Activated T-cell treated with anti-CD3 and anti-CD28 coated beads, Interleukin-2, amount 50 U/mL, for 1 hour (primary cell): Measurements from ENCODE around the gene MAML2.
"Not testable (repeated sequence)": the region's sequence is repeated elsewhere in the genome, so short reads cannot be mapped to it uniquely, and the experiment has no call there.

Source experiments
- DNase-seq: peaks from one replicate; pipeline ENCODE4 v3.0.0-alpha.2; 2020

The MAML2 gene

DNA sequence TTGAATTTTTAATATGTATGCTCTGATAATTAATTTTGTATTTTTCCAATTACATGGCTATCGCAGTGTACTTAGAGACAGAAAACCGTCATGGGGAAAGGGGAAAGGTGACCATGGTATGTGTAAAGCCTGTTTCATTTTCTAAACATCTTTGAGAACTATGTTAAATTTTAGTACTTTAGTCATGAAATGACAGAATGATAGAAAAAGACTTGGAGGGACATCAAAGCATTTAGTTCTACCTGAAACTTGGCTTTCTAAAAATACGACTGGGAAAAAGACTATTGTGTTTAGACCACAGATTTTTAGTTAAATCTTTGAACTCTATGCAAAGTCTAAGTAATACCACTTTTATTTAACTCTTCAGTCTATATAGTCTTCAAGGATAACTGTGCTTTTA, 54.1 kb downstream of the MAML2 start:
- no peak for DNase-seq

DNA sequence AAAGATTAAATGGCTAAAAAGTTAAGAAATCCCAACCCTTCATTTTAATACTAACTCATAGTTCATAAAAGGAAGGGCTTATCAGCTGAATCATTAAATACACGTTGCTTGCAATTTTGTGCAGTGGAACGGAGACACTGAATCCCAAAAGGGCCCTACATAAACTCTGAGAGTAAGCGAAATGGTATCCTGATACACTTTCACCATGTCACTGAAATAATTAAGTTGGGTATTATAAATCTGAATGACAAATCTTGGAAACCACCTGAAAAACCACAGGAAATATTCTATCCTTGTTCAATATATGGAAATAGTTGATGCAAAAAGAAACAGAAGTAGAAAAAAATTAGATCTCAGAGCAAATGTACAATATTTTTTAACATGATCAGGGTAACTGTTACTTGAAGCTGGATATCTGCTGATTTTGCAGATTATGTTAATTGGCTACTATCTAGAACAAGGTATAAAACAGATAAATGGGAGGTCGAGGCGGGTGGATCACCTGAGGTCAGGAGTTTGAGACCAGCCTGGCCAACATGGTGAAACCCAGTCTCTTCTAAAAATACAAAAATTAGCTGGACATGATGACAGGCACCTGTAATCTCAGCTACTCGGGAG, 55.1 kb downstream of the MAML2 start:
- no peak for DNase-seq

DNA sequence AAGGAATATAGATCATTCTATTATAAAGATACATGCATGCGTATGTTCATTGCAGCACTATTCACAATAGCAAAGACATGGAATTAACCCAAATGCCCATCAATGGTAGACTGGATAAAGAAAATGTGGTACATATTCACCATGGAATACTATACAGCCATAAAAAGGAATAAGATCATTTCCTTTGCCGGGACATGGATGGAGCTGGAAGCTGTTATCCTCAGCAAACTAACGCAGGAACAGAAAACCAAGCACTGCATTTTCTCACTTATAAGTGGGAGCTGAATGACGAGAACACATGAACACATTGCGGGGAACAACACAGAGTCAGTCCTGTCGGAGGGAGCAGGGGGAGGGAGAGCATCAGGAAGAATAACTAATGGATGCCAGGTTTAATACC, 57.0 kb downstream of the MAML2 start:
- DNase-seq: not testable (repeated sequence)

DNA sequence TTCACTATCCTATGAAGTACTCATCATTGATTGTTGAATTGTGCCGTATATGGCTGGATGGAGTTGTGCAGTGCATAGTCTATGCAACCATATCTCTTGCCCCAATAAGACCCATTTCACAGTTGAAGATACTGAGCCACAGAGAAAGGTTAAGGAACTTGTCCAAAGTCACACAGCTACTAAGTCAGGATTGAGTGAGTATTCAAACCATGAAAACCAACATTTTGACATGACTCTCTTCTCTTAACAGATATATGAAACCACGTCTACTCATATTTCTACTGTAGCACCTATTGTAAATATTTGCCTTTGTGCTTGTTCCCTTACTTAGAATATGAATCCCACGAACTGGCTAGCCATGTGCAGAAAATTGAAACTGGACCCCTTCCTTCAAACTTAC, 58.1 kb downstream of the MAML2 start:
- DNase-seq: no peak

DNA sequence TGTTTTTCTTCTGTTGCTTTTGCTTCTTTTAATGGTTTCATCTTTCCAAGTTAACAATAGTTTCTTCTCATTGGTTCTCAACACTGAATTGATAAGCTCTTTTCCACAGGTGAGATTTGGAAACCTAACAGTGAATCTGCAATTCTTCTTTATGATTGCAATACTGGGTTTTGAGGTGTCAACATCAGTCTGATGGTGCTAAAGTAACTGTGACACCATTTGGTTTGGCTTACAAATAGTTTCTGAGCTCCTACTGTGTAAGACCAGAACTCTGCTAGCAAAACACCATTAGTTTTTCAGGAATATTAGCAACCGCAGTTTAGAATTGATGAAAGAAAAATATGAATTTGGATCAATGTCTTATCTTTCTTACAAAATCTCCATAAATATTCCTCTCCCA, 58.6 kb downstream of the MAML2 start:
- no peak for DNase-seq

DNA sequence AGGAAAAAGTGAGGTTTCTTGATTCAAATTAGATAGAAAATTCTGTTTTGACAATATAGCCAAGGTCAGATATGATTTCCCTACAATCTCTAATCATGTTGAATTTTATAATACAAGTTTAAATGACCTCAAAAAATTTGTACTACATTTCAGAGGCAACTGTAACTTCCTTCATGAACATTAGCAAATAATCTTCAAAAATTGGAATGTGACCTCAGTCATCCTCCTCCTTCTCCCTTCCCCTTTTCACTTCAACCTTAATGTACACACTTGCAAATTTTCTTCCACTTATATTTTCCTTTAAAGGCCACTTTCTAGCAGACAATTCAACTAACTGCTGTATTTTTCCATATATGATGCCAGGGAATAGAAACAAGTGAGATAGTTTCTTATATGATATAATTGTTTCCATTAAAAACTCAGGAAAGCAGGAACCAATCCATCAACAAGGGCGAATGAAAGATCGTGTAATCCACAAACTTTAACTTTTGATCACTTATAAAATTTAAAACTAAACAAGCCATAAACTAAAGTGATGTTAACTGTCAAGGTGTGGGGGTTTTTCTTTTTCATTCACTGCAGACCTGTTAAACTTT, 60.3 kb downstream of the MAML2 start:
- no peak for DNase-seq

DNA sequence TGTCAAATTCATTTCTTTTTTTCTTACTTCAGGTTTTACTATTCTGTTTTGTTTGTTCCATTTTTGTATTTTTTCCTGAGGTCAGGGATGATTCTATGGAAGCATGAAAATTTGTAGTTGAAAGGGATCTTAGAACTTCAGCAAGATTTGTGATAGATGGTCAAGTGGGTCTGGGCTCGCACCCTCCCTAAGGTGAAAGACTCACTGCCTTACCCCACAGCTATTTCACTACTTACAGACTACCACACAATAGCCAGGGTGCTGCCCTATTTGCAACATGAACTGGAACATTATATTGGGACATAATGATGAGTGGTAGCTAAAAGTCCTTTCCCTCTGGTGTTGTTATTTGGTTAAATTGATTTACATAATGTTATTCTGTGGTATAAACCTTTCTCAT, 62.6 kb downstream of the MAML2 start:
- no peak for DNase-seq

DNA sequence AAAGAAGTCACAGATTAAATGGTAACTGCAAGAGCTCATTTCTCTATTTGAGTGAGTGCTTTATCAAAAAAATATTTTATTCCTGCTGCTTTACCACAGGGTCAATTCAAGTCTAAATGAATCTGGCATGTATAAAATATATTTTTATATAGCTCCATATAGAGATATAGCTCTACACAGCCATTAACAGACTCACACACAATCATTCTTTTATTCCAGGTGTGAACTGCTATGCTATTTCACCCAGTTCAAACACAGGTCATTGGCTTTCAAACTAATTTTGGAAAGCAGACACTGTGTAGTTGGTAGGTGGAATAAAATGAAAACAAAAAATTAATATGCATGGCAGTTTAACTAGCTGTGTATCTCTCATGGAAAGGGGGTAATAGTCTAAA, 63.1 kb downstream of the MAML2 start:
- DNase-seq: no peak

DNA sequence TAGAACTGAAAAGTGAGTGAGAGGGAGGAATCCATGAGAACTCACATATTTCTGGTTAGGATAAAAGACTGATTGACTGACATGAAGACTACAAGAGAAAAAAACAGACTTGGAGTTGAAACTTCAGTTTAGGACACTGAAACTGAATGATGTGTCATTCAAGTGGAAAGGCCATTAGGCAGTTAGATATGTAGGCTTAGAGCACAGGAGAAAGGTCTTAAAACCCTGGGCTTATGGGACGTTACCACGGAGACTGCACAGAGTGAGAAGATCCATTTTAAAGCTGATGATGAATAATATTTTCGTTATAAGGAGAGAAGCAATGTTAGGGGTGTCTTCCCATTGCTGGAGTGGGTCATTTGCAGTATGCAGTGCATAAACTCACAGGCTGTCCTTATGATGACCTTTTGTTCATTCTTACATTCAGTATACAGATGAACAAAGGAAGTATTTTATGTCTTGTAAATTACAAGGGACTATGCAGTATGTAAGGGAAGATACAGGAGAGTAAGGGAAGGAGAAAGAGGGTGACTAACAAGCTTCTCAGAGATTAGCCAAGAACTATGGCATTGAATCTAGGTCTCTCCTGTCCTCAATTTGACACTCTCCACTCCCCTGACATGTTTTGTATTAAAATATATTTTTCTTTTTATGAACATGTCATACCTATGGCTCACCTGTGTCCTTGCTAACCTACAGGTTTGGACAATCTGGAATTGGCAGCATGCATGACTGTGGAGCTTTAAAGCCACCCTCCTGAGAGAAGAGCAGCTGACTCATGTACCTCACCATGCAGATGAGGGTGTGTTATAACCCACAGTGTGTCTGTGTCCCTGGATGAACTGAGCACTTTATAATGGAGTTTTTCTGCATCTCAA, 63.7 kb downstream of the MAML2 start:
- no peak for DNase-seq

DNA sequence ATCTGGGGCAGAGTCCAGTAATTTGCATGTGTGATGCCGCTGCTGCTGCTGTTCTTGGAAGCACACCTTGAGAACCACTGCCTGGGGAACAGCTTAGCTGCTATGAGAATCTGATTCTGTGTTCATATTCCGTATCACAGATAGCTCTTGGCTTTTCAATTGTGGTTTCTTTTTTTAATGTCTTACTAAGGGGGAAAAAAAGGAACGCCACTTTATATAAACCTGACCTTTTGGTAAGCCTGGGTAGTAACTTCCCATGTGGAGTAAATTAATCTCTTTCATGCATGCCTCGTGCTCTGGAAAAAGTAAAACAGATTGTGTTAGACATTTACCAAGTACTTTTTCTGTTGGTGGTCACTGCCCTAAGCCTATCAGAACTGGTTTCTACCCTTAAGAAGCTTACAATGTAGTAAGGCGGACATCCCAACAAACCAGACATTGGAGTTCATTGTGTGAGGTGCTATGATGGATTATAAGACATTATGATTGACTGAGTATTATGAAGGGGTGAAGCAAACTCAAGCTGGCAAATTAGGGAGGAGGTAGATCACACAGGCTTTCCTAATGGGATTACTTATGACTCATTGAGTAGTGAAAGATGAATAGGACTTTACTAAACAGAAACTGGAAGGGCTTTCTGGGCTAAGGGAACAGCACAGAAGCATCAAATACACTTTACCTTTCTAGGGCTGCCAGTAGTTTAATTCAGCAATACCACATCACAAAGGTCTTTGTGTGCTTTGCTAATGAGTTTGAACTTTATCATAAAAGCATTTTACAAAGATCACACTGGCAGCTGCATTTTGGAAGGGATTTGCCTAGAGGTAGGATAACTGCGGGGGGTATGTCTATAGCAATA, 64.7 kb downstream of the MAML2 start:
- no peak for DNase-seq

DNA sequence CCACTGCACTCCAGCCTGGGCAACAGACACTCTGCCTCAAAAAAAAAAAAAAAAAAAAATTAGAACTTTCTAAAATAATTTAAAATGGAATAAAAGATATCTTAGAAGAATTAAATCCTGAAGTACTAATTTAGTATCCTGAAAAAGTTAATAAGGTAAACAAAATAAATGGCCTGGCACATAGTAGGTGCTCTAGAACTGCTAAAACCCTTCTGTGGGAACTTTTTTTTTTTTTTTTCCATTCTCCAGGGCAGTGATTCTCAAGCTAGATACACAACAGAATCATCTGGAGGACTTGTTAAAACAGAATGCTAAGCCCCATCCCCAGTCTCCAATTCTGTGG, 65.3 kb downstream of the MAML2 start:
- DNase-seq: no peak

DNA sequence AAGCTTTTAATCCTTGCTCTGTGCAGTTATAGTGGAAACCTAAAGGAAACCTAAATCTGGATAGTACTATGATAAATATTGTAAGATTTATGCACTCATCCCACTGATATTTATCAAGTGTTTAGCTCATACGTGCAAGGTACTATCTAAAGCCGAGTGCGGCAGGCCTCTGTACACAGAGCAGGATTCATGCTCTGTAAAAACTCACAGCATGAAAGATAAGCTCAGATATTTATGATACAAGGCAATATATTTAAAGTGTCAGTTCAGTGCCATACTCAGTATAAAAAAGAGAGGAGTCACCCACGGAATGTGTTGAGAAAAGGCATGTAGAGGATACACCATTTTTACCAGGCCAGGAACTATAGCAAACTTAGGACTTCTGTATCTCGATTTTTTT, 66.2 kb downstream of the MAML2 start:
- no peak for DNase-seq

DNA sequence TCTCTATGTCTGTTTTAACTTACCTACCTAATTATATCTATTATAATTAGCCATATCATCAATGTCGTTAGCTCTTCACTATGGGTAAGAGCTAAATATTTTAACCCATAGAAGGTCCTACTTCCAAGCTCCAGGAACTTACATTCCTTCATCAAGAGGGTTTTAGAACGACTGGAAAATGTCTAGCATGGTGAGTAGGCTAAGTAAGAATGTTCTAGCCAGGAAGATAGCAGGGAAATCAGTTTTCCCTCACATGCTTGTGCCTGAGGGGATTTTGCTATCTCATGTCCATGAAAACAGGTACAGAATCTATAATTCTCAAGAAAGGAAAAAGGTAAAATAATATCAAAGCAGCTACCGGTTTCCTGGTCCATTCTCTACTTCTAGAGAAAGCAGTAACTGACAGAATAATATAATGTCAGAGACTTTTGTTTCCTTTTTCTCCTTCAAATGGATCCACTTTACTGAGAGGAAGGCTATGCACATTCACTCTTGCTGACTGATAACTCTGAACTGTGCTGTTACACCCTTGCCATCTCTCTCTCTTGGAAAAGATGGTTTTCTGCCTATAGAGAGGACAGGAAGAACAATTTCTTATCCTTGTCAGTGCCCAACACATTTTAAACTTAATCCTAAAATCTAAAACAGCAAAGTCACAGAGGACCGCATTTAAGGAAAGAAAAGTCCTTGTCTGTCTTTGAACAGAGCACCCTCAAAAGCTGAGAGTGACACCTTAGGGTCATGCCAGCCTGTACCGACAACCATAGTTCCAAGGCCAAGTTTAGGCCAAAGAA, 67.0 kb downstream of the MAML2 start:
- DNase-seq: no peak

DNA sequence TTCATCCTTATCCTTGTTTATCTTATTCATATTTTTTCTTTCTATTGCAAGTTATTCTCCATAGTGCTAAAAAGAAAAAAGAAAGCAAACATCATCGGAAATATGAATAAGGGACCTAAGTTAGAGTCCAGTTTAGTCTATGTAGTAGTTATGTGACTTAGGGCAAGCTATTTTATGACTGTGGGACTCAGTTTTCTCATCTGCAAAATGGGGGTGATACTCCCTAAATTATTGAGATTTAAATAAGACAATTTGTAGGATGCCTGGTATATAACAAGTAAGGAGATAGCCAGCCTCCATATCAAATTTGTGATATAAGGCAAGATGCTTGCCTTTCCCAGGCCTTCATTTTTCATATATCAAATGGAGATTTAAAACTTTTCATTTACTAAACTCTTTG, 69.5 kb downstream of the MAML2 start:
- no peak for DNase-seq

DNA sequence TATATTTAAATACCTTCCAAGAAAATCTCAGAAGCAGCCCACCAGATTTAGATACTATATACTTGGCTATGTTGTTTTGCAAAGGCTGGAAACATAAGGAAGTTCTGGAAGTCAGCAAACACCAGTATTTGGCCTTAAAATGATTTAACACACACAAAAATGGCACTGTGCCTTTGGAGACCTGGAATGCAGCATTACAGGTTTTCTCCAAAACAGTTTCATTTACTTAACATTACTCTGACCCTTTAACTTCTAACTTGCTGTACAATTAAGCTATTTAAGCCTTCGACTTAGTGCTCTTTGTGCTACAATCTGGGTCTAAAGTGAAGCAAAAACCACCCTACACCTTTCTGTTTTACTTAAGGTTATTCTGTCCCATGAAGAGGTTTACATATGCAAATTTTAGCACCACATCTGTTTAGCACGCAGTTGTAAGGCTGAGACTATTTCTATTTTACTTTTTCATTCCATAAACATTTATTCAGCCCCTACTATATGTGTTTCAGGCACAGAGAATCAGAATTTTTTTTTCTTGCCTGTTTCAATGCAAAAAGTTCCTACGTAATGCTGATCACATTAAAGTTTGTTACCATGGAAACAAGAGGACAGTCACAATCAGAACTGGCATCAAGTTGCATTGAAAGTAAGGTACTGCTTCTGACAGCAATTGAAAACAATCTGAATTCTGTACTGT, 70.3 kb downstream of the MAML2 start:
- no peak for DNase-seq

DNA sequence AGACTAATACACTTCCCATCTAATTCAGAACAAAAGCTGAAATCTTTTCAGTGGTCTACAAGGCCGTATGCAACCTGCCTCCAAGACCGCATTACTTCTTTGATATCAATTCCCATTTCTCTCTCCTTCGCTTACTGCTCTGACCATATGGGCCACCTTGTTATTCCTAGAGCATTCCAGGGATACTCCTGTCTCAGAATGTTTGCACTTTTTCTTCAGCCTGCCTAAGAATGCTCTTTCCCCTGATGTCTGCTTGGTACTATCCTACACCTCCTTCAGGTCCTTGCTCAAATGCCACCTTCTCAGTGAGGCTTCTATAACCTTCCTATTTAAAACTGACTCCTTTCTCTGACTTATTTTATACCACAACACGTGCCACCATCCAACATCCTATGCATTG, 71.2 kb downstream of the MAML2 start:
- DNase-seq: no peak

DNA sequence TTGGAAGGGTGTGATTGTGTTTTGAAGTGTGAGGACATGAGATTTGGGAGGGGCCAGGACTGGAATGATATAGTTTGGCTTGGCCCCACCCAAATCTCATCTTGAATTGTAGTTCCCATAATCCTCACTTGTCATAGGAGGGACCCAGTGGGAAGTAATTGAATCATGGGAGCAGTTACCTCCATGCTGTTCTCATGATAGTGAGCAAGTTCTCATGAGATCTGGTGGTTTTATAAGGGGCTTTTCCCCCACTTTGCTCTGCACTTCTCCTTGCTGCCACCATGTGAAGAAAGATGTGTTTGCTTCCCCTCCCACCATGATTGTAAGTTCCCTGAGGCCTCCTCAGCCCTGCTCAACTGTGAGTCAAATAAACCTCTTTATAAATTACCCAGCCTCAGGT, 71.6 kb downstream of the MAML2 start:
- DNase-seq: not testable (repeated sequence)

DNA sequence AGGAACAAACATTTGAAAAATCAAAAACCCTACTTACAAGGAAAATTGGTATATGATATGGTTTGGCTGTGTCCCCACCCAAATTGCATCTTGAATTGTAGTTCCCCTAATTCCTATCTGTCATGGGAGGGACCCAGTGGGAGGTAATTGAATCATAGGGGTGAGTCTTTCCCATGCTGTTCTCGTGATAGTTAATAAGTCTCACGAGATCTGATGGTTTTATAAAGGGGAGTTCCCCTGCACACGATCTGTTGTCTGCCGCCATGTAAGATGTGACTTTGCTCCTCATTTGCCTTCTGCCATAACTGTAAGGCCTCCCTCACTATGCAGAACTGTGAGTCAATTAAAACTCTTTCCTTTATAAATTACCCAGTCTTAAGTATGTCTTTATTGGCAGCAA, 74.5 kb downstream of the MAML2 start:
- not testable (repeated sequence) for DNase-seq

DNA sequence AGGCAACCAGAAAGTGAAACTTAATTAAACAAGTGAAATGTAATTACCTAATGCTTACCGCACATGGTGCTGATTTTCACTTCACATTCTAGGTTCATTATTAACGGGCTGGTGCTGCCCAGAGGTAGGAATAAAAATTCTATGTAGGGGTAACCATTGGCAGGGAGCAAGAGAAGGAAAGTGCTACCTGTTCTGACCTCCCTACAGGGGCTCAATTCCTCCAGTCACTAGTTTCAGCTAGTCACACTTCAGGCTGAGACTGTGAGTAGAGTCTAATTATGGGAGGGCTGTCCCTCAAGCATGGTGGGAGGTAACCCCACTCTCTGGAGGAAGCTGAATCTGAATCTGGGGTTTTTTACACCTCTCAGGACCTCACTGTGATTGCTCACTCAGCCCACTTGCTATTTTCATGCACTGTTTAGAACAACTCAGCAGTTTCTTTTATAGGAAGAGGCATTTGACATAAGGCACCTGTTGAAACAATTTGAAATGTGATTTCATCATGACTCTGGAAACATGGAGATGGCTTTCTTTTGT, 75.4 kb downstream of the MAML2 start:
- no peak for DNase-seq

DNA sequence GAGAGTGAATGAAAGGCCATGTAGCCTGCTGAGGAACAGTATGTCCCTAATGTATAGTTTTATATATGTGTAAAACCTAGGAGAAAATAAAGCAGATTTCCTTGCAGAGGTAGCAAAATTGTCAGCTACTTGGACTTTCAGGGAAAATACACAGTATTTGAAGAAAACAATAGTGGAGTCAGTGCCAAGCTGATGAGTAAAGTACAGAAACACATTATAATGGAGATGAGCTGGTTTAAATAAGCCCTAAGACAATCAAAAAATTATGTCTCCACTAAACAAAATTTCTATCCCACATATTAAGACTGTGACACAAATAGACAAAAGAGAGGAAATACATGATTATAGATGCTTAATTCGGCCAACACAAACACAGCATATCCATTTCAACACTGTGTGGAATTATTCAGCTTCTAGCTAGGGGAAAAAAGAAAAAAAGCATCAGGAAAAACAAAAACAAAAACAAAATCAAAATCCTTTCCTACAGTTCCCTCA, 75.9 kb downstream of the MAML2 start:
- DNase-seq: no peak

DNA sequence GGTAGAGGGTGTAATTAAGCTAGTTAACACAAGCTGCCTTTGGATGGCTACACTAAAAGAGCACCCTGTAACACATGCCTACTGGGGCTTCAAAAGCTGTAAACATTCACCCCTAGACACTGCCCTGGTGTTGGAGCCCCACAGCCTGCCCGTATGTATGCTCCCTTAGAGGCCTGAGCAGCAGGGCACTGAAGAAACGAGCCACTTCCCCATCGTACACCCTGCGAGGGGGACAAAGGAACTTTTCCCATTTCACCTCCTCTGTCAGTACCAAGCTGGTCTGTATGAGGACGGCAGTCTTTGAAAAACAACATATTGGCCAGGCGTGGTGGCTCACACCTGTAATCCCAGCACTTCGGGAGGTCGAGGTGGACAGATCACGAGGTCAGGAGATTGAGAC, 77.0 kb downstream of the MAML2 start:
- no peak for DNase-seq
